ENCODE results near the gene CSNK1G1. TPM values are rescaled to one million over a fixed set of nuclear protein-coding genes. Genes with fewer than 3 reads are reported as not detected.
A peak's percentile ranks its signal among the peaks of the same experiment; 100 is the strongest.

The CSNK1G1 gene
- polyA plus RNA-seq, 2 of the 4 experiments (the other 2 are of a cell fraction) = 11.0 to 36.3 TPM

DNA sequence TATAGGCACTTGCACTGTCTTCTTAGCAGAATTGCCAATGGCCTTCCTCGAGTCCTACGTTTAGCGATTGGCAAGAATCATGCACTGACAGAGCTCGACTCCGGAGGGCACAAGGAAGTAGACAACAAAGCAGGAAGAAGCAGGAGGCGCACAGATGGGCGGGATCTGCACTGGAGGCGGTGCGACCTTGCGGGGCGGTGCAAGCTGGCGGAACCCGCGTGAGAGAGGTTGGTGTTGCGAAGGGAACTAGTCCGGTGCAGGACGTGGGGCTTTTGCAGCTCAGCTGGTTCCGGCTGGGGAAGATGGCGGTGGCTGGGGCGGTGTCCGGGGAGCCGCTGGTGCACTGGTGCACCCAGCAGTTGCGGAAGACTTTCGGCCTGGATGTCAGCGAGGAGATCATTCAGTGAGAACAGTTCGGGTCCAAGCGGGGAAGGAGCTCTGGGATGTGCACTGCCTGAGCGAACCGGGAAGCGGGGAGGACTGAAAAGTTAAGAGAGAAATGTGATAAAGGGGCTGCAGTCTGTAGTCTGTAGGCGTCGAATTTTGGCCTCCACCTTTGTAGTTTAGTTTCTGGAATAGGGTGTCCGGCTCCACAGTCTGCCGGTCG is 31.7 kb upstream of the CSNK1G1 start, which contains the start of gene TRIP4 (continued):
- TF ChIP-seq, protein P1, sequence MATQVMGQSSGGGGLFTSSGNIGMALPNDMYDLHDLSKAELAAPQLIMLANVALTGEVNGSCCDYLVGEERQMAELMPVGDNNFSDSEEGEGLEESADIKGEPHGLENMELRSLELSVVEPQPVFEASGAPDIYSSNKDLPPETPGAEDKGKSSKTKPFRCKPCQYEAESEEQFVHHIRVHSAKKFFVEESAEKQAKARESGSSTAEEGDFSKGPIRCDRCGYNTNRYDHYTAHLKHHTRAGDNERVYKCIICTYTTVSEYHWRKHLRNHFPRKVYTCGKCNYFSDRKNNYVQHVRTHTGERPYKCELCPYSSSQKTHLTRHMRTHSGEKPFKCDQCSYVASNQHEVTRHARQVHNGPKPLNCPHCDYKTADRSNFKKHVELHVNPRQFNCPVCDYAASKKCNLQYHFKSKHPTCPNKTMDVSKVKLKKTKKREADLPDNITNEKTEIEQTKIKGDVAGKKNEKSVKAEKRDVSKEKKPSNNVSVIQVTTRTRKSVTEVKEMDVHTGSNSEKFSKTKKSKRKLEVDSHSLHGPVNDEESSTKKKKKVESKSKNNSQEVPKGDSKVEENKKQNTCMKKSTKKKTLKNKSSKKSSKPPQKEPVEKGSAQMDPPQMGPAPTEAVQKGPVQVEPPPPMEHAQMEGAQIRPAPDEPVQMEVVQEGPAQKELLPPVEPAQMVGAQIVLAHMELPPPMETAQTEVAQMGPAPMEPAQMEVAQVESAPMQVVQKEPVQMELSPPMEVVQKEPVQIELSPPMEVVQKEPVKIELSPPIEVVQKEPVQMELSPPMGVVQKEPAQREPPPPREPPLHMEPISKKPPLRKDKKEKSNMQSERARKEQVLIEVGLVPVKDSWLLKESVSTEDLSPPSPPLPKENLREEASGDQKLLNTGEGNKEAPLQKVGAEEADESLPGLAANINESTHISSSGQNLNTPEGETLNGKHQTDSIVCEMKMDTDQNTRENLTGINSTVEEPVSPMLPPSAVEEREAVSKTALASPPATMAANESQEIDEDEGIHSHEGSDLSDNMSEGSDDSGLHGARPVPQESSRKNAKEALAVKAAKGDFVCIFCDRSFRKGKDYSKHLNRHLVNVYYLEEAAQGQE (IDR thresholded peaks at IDR 0.05) = peak; percentile 24; the same call in 1 of the 2 replicates
- TF ChIP-seq CHD2 (IDR thresholded peaks at IDR 0.05; ENCODE audit: low read length, partially characterized antibody) = peak; percentile 23
- TF ChIP-seq GATA3 (IDR thresholded peaks at IDR 0.05; ENCODE audit: borderline replicate concordance) = peak; percentile 88

DNA sequence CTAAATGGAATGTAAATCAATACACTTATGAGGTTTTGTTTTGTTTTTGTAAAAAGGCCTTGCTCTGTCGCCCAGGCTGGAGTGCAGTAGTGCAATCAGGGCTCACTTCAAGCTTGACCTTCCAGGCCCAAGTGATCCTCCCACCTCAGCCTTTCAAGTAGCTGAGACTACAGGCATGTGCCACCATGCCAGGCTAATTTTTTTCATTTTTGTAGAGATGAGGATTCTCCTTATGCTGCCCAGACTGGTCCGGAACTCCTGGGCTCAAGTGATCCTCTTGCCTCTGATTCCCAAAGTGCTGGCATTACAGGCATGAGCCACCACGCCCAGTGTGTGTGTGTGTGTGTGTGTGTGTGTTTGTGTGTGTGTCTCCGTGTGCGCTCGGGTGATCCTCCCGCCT is 30.3 kb upstream of the CSNK1G1 start:
- TF ChIP-seq EHF (CRISPR knock-in tag; IDR thresholded peaks at IDR 0.05) (no peak), ZC3H11A (IDR thresholded peaks at IDR 0.05) (no peak), ZSCAN20 (CRISPR knock-in tag; IDR thresholded peaks at IDR 0.05) (no peak), ESRRA (IDR thresholded peaks at IDR 0.05; ENCODE audit: borderline replicate concordance, low read length) (no peak), CBX2 (IDR thresholded peaks at IDR 0.05; ENCODE audit: borderline replicate concordance, low read depth) (no peak), EHMT2 (IDR thresholded peaks at IDR 0.05; ENCODE audit: low read depth) (no peak), CEBPB (IDR thresholded peaks at IDR 0.05) (no peak), RFX5 (IDR thresholded peaks at IDR 0.05) (no peak), NR3C1 (IDR thresholded peaks at IDR 0.05) (no peak), POLR2A (IDR thresholded peaks at IDR 0.05; ENCODE audit: low read length) (no peak), MAZ (IDR thresholded peaks at IDR 0.05; ENCODE audit: borderline replicate concordance, low read depth, low read length) (no peak), JUN (IDR thresholded peaks at IDR 0.05) (no peak)
- TF ChIP-seq, protein P2, sequence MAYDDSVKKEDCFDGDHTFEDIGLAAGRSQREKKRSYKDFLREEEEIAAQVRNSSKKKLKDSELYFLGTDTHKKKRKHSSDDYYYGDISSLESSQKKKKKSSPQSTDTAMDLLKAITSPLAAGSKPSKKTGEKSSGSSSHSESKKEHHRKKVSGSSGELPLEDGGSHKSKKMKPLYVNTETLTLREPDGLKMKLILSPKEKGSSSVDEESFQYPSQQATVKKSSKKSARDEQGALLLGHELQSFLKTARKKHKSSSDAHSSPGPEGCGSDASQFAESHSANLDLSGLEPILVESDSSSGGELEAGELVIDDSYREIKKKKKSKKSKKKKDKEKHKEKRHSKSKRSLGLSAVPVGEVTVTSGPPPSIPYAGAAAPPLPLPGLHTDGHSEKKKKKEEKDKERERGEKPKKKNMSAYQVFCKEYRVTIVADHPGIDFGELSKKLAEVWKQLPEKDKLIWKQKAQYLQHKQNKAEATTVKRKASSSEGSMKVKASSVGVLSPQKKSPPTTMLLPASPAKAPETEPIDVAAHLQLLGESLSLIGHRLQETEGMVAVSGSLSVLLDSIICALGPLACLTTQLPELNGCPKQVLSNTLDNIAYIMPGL (CRISPR knock-in tag; IDR thresholded peaks at IDR 0.05; ENCODE audit: borderline replicate concordance) = no peak
- TF ChIP-seq, protein P3, sequence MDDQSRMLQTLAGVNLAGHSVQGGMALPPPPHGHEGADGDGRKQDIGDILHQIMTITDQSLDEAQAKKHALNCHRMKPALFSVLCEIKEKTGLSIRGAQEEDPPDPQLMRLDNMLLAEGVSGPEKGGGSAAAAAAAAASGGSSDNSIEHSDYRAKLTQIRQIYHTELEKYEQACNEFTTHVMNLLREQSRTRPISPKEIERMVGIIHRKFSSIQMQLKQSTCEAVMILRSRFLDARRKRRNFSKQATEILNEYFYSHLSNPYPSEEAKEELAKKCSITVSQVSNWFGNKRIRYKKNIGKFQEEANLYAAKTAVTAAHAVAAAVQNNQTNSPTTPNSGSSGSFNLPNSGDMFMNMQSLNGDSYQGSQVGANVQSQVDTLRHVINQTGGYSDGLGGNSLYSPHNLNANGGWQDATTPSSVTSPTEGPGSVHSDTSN (IDR thresholded peaks at IDR 0.05) = no peak
- TF ChIP-seq, protein P4, sequence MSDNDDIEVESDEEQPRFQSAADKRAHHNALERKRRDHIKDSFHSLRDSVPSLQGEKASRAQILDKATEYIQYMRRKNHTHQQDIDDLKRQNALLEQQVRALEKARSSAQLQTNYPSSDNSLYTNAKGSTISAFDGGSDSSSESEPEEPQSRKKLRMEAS (IDR thresholded peaks at IDR 0.05) = no peak
- FAIRE-seq (no peak), ATAC-seq (no peak), DNase-seq (ENCODE audit: low read depth in 1 of 2, low spot score in 1 of 2) (no peak)
- H3K27ac ChIP-seq = no peak overlapping the region
- H3K9me3 ChIP-seq = peaks cover 5% of the 10 kb centered on the region; the same call in 2 of the 3 replicates
- CTCF ChIA-PET = interaction anchor here (0.6 to 2.6 kb wide), 7 partner anchors 10 to 295 kb away, joined by 3 to 16 read pairs (median 6); partner anchors contain the start of gene CSNK1G1
- H3K4me1 ChIP-seq = peaks cover 13% of the 10 kb centered on the region
- H3K4me3 ChIP-seq = no peak overlapping the region
- WGBS (ENCODE audit: missing lambda C conversion rate) = 89% methylated on average over 7 of the region's 7 CpGs
- no peak overlapping the region for H3K4me2 ChIP-seq
- POLR2A ChIA-PET = interaction anchor here (1.5 kb wide), 1 partner anchor 30 kb away, joined by 11 read pairs; the partner anchor contains the start of gene CSNK1G1

DNA sequence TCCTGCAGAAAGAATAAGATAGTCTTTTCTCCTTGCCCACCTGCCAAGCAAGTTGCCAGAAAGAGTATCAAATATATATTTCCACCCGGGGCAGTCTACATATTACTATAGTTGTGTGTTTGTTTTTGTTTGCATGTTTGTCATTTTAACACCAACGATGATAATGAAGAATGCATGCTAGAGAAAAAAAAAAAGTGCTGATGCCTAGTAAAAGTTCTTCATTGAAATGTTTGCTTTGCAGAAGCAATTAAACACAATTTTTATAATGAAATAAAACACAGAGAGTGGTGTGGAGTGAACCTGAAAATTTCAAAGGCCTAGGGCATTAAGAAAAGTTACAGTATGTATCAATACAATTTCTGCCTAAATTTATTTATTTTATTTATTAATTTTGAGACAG is 27.8 kb upstream of the CSNK1G1 start:
- ATAC-seq (no peak), FAIRE-seq (no peak), DNase-seq (ENCODE audit: low read depth in 1 of 2, low spot score in 1 of 2) (no peak)
- 67% methylated on average over 2 of the region's 2 CpGs for WGBS (ENCODE audit: missing lambda C conversion rate)
- H3K4me3 ChIP-seq = no peak overlapping the region
- no peak overlapping the region for H3K4me2 ChIP-seq
- H3K4me1 ChIP-seq = peaks cover 25% of the 10 kb centered on the region
- ChIA-PET CTCF (interaction anchor here (0.7 kb wide), 1 partner anchor 23 kb away, joined by 3 read pairs; no protein-coding TSS in a partner anchor), POLR2A (no interaction called here)
- H3K27ac ChIP-seq = no peak overlapping the region
- peaks cover 5% of the 10 kb centered on the region; the same call in 2 of the 3 replicates for H3K9me3 ChIP-seq
- TF ChIP-seq MAFK (IDR thresholded peaks at IDR 0.05; ENCODE audit: partially characterized antibody) (peak; percentile 54), FOXS1 (CRISPR knock-in tag; IDR thresholded peaks at IDR 0.05) (no peak)

All from A549 (cell line).